ENCODE data around the gene DEF6. TPM values are rescaled to one million over a fixed set of nuclear protein-coding genes. Genes with fewer than 3 reads are reported as not detected.

The DEF6 gene
- total RNA-seq, 1 experiment from 2014 or later, result 5.6 TPM

DNA sequence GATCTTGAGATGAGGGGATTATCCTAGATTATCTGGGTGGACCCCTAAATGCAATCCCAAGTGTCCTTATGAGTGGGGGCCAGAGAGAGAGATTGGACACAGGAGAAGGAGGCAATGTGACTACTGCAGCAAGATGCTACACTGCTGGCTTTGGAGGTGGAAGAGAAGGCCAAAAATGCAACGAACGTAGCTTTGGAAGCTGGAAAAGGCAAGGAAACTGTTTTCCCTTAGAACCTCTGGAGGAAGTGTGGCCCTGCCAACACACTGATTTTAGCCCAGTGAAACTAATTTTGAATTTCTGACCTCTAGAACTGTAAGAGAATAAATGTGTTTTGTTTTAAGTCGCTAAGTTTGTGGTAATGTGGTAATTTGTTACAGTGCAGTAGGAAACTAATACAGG, 60.5 kb downstream of the DEF6 start:
- Histone ChIP-seq H4K91ac (ENCODE audit: insufficient read length, low read depth, low read length) (no peak overlapping the region), H3K4me1 (ENCODE audit: insufficient read depth, low read length) (peaks cover 7% of the 10 kb centered on the region; the same call in 1 of the 2 replicates), H2BK20ac (ENCODE audit: low read depth, low read length, poor library complexity, severe bottlenecking) (no peak overlapping the region), H2BK15ac (ENCODE audit: low read depth, low read length) (no peak overlapping the region), H2BK12ac (ENCODE audit: insufficient read length, low read depth, low read length) (no peak overlapping the region), H3K27ac (ENCODE audit: insufficient read length, low read depth, low read length) (no peak overlapping the region), H3K23ac (ENCODE audit: insufficient read length, low read depth, low read length) (no peak overlapping the region), H3K18ac (ENCODE audit: insufficient read length, low read depth, low read length) (no peak overlapping the region), H3K9ac (ENCODE audit: extremely low read depth, insufficient read length, low read length) (no peak overlapping the region), H3K23me2 (ENCODE audit: insufficient read length, low read depth, low read length, poor library complexity, severe bottlenecking) (no peaks in the 10 kb centered on the region), H2BK5ac (ENCODE audit: insufficient read length, low read length) (no peak overlapping the region), H4K5ac (ENCODE audit: insufficient read length, low read depth, low read length) (no peak overlapping the region), H3K79me2 (ENCODE audit: insufficient read depth, low read length) (no peaks in the 10 kb centered on the region), H4K20me1 (ENCODE audit: control insufficient read depth, insufficient read depth, insufficient read length) (no peaks in the 10 kb centered on the region), H3K14ac (ENCODE audit: insufficient read depth, low read length) (no peak overlapping the region), H3K9me3 (ENCODE audit: control insufficient read depth, low read depth, low read length) (no peaks in the 10 kb centered on the region), H3K79me1 (ENCODE audit: insufficient read depth, low read depth, low read length, poor library complexity, severe bottlenecking) (no peaks in the 10 kb centered on the region), H3K27me3 (ENCODE audit: insufficient read depth, low read length) (no peaks in the 10 kb centered on the region), H2AK5ac (ENCODE audit: insufficient read length, low read length) (no peak overlapping the region), H3K4me2 (ENCODE audit: insufficient read depth, insufficient read length, low read length) (no peak overlapping the region), H4K8ac (replicated peaks; ENCODE audit: insufficient read length, low read depth, low read length) (no peak overlapping the region), H3K4ac (ENCODE audit: low read depth, low read length) (no peak overlapping the region), H2AFZ (ENCODE audit: low read length) (no peak overlapping the region), H2BK120ac (ENCODE audit: low read depth, low read length, poor library complexity, severe bottlenecking) (no peak overlapping the region), H3T11ph (ENCODE audit: low read length) (no peak overlapping the region), H3K56ac (ENCODE audit: insufficient read length, low read depth, low read length) (no peak overlapping the region)
- TF ChIP-seq, protein P1, sequence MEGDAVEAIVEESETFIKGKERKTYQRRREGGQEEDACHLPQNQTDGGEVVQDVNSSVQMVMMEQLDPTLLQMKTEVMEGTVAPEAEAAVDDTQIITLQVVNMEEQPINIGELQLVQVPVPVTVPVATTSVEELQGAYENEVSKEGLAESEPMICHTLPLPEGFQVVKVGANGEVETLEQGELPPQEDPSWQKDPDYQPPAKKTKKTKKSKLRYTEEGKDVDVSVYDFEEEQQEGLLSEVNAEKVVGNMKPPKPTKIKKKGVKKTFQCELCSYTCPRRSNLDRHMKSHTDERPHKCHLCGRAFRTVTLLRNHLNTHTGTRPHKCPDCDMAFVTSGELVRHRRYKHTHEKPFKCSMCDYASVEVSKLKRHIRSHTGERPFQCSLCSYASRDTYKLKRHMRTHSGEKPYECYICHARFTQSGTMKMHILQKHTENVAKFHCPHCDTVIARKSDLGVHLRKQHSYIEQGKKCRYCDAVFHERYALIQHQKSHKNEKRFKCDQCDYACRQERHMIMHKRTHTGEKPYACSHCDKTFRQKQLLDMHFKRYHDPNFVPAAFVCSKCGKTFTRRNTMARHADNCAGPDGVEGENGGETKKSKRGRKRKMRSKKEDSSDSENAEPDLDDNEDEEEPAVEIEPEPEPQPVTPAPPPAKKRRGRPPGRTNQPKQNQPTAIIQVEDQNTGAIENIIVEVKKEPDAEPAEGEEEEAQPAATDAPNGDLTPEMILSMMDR (conservative IDR thresholded peaks at IDR 0.05), result no peak
- no peaks in the 10 kb centered on the region for H3K27me3 Mint-ChIP-seq (ENCODE audit: low read depth)
- peak overlapping the region in 1 of 3 experiments; percentile 41; a peak in 2 of 7 replicates for H3K27ac Mint-ChIP-seq
- no peaks in the 10 kb centered on the region for H3K9me3 Mint-ChIP-seq
- H3K36me3 Mint-ChIP-seq (ENCODE audit: insufficient read depth in 1 of 3, low read depth in 3 of 3), result peaks cover 10 to 27% (median 21%) of the 10 kb centered on the region in 3 experiments
- no peak overlapping the region for H3K4me3 Mint-ChIP-seq
- WGBS (ENCODE audit: extremely low coverage, insufficient read length, low lambda C conversion rate), result no CpG with 5 or more reads among the region's 3 CpGs
- DNase-seq, result no peak
- peaks cover 31 to 34% of the 10 kb centered on the region in 2 experiments for H3K4me1 Mint-ChIP-seq
